ENCODE results near the gene MAN1A2. TPM values are rescaled to one million over a fixed set of nuclear protein-coding genes. Genes with fewer than 3 reads are reported as not detected.

Gene MAN1A2
- total and polyA plus RNA-seq, 8 donors = 3.5 to 83.2 (median 17.0) TPM

- 86 to 100% (median 90%) methylated on average over 1 of the region's 1 CpG for WGBS, 5 donors
- no peak overlapping the region for H3K27ac ChIP-seq
- no peak overlapping the region for H3K4me3 ChIP-seq
- intact Hi-C loops (cut with DNase I; ENCODE audit: low total_unique reads) = no loop called here
- no peaks in the 10 kb centered on the region for H3K27me3 ChIP-seq
- H3K9me3 ChIP-seq = no peaks in the 10 kb centered on the region
- H3K36me3 ChIP-seq = no peaks in the 10 kb centered on the region
- no peak for TF ChIP-seq CTCF (IDR thresholded peaks at IDR 0.05)
- TF ChIP-seq POLR2A (IDR thresholded peaks at IDR 0.05) = no peak
- no peak for TF ChIP-seq EP300 (IDR thresholded peaks at IDR 0.05)
- TF ChIP-seq POLR2AphosphoS5 (IDR thresholded peaks at IDR 0.05) = no peak
- peaks cover 0 to 64% (median 23%) of the 10 kb centered on the region in 4 donors for H3K4me1 ChIP-seq
- no peak for DNase-seq
These were observed 22.5 kb downstream of the MAN1A2 start for GRCh38 chr1:117389779-117390178.

GRCh38 chr1:117392771-117393170 lies 25.5 kb downstream of the MAN1A2 start:
- Histone ChIP-seq H3K27me3 (no peaks in the 10 kb centered on the region), H3K36me3 (no peaks in the 10 kb centered on the region), H3K4me3 (no peak overlapping the region), H3K9me3 (no peaks in the 10 kb centered on the region), H3K27ac (no peak overlapping the region), H3K4me1 (peaks cover 0 to 48% (median 23%) of the 10 kb centered on the region in 4 donors)
- intact Hi-C loops (cut with DNase I; ENCODE audit: low total_unique reads) = no loop called here
- DNase-seq = no peak
- WGBS, 5 donors = 6 to 29% (median 18%) methylated on average over 1 of the region's 1 CpG
- TF ChIP-seq POLR2AphosphoS5 (IDR thresholded peaks at IDR 0.05) (no peak), CTCF (IDR thresholded peaks at IDR 0.05) (no peak), EP300 (IDR thresholded peaks at IDR 0.05) (no peak), POLR2A (IDR thresholded peaks at IDR 0.05) (no peak)

GRCh38 chr1:117396074-117396473 lies 28.8 kb downstream of the MAN1A2 start:
- Histone ChIP-seq H3K27me3 (no peaks in the 10 kb centered on the region), H3K36me3 (no peaks in the 10 kb centered on the region), H3K27ac (peak overlapping the region in 1 of 5 donors; percentile 41), H3K4me3 (no peak overlapping the region), H3K4me1 (peaks cover 0 to 29% (median 17%) of the 10 kb centered on the region in 4 donors), H3K9me3 (no peaks in the 10 kb centered on the region)
- DNase-seq = no peak
- no peak for TF ChIP-seq POLR2A (IDR thresholded peaks at IDR 0.05)
- TF ChIP-seq EP300 (IDR thresholded peaks at IDR 0.05) = no peak
- no peak for TF ChIP-seq CTCF (IDR thresholded peaks at IDR 0.05)
- TF ChIP-seq POLR2AphosphoS5 (IDR thresholded peaks at IDR 0.05) = no peak
- intact Hi-C loops (cut with DNase I; ENCODE audit: low total_unique reads) = no loop called here

GRCh38 chr1:117396636-117397035 lies 29.4 kb downstream of the MAN1A2 start:
- no peaks in the 10 kb centered on the region for H3K36me3 ChIP-seq
- H3K9me3 ChIP-seq = no peaks in the 10 kb centered on the region
- no peak for TF ChIP-seq EP300 (IDR thresholded peaks at IDR 0.05)
- TF ChIP-seq POLR2A (IDR thresholded peaks at IDR 0.05) = no peak
- peak overlapping the region in 1 of 5 donors; percentile 41 for H3K27ac ChIP-seq
- intact Hi-C loops (cut with DNase I; ENCODE audit: low total_unique reads) = no loop called here
- DNase-seq = no peak
- H3K4me3 ChIP-seq = no peak overlapping the region
- peaks cover 0 to 31% (median 17%) of the 10 kb centered on the region in 4 donors for H3K4me1 ChIP-seq
- no peaks in the 10 kb centered on the region for H3K27me3 ChIP-seq

GRCh38 chr1:117398957-117399356 lies 31.7 kb downstream of the MAN1A2 start:
- Histone ChIP-seq H3K4me3 (no peak overlapping the region), H3K27ac (no peak overlapping the region), H3K27me3 (no peaks in the 10 kb centered on the region), H3K4me1 (peaks cover 0 to 15% (median 10%) of the 10 kb centered on the region in 4 donors), H3K9me3 (peaks cover 0 to 8% (median 0%) of the 10 kb centered on the region in 4 donors), H3K36me3 (peaks cover 0 to 19% (median 14%) of the 10 kb centered on the region in 4 donors)
- WGBS, 5 donors = 78 to 81% (median 80%) methylated on average over 6 of the region's 6 CpGs
- DNase-seq = no peak
- no peak for TF ChIP-seq EP300 (IDR thresholded peaks at IDR 0.05)
- TF ChIP-seq CTCF (IDR thresholded peaks at IDR 0.05) = no peak
- no peak for TF ChIP-seq POLR2AphosphoS5 (IDR thresholded peaks at IDR 0.05)
- no peak for TF ChIP-seq POLR2A (IDR thresholded peaks at IDR 0.05)
- intact Hi-C loops (cut with DNase I; ENCODE audit: low total_unique reads) = no loop called here
